NK-92 (cell line): ENCODE results near the gene LIN7B.
"Not testable (repeated sequence)": the region's sequence is repeated elsewhere in the genome, so short reads cannot be mapped to it uniquely, and the experiment has no call there.

Source experiments
- DNase-seq: peaks from one replicate; lab custom pipeline; 2025; ENCODE audit not compliant: unreplicated experiment; lab: John Stamatoyannopoulos, UW

Gene LIN7B, protein sequence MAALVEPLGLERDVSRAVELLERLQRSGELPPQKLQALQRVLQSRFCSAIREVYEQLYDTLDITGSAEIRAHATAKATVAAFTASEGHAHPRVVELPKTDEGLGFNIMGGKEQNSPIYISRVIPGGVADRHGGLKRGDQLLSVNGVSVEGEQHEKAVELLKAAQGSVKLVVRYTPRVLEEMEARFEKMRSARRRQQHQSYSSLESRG

DNA sequence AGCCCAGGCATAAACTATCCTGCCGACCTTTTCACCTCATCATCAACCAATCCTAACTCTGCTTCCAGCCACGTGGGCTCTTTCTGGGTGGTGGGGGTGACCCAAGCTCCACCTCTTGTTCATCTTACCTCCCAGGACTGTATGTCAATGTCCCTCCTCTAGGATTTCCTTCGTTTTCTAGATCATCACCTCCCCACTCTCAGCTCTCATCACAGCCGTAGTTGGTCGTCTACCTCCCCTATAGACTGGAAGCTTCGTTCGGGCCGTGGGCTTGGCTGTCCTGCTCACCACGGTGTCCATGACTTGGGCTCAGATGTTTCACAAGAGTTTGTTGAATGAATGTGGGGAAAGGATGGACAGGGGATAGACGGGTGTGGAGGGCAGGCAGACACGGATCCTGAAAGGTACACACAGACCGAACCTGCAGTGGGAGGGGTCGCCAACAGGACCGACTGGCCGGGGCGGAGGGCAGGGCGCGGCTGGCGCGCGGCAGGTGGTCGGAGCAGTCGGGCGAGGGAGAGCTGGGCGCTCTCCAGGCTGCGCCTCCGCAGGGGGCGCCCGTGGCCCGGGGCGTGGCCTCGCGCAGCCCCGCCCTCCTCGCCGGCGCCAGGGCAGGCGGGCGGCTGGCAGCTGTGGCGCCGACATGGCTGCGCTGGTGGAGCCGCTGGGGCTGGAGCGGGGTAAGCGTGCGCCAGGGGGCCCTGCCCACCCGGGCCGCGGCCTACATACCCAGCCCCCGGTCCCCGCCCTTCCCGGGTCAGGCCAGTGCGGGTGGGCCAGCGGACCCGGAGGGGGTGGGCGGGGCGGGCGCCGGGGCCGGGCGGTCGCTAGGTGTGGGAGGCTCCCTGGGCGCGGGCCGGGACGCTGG, at the start of gene LIN7B:
Gene LIN7B (plus strand): TSS at position 609 of the 868 bp plus-strand sequence. CDS start 35 bp downstream, at position 644.
- no peak for DNase-seq

DNA sequence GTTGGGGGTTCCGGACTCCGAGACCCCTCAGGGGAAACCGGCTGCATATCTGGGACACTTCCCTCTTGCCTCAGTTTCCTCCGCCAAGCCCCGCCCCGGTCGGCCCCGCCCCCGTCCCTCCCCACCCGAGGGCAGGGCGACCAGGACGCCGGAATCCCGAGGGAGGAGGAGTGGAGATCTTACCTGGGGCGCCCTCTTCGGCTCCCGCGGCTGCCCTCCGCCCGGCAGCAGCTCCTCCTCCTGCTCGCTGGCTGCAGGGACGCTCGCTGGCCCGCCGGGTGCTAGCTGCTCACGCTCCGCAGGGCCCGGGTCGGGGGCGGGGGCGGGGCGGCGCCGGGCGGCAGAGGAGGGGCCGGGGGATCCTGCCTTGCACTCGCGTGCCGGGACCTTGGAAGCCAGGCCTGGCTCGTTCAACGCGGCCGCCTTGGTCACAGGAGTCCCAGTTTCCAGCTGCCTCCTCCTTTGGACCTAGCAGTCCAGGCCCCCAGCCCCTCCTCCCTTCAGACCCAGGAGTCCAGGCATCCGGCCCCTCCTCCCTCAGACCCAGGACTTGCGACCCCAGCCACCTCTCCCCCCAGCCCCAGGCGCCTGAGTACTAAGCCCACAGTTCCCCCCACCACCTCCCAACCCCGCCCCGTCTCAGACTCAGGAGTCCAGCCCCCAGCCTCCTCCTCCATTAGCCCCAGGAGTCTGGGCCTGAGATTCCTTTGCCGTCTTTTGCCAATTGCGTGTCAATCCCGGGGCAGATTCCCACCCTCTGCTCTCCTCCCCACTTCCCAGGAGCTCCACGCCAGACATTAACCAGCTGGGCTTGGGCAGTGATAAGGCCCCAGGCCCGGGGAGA, 49.2 kb upstream of the LIN7B start, which contains the start of gene NTF4:
Gene NTF4 (minus strand): TSS at position 51 of the 844 bp plus-strand sequence. CDS start 2,821 bp downstream, outside the sequence.
- DNase-seq: no peak

DNA sequence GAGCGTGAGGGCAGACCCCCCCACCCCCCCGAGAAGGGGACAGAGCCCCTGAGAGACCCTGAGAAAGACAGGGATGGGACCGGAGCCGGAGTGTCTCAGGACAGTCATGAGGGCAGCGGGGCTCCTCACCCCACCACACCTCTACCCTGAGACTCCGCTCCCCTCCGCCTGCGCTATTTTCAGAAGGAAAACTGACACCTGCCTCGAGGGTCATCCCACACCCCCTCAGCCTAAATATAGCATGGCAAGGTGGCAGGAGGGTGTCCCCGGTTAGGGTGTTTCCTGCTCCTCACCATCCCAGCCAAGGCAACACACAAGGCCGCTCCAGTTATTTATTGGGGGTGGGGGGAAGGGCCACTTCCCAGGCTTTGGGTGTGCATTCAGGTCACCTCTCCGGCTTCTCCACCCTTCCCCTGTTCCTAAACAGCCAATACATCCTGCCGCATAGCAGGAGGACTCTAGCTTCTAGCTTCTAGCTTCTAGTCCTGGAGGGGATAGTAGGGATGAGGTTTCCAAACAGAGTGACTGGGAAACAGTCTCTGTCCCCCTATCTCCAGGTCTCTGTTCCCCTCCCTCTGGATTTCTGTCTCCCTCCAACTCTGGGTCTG, 48.2 kb upstream of the LIN7B start:
- no peak for DNase-seq

GRCh38 chr19:49067554-49067953, 46.6 kb upstream of the LIN7B start:
- DNase-seq: no peak

DNA sequence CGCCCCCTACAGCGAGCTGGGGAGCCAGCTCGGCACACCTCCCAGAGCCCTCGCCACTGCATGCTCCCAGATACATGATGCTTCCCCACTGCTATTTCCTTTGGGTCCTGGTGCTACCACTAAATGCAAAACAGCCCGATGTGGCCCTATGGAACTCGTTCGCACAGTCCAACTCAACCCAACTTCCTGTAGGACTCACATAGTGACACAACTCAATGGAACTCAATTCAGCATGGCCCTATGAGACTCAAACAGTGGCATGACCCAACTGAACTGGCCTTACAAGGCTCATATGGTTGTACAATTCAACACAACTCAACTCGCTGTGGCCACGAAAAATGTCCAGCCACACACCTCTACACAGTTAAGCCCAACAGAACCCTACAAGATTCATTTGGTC, 45.1 kb upstream of the LIN7B start:
- DNase-seq: no peak

DNA sequence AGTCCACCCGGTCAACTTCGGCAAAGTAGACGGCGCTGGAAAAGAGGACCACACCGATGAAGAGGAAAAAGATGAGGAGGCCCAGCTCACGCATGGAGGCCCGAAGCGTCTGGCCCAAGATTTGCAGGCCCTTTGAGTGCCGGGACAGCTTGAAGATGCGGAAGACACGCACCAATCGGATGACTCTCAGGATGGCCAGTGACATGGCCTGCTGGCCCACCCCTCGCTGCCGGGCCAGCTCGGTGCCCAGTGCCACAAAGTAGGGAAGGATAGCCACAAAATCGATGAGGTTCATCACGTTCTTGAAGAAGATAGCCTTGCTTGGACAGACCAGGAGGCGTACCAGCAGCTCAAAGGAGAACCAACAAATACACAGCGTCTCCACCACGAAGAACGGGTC, 43.8 kb upstream of the LIN7B start:
- DNase-seq: no peak

- no peak for DNase-seq
These were observed 42.2 kb upstream of the LIN7B start for GRCh38 chr19:49071860-49072547.

GRCh38 chr19:49073514-49074378, 40.4 kb upstream of the LIN7B start:
- no peak for DNase-seq

- DNase-seq: not testable (repeated sequence)
These were observed 39.3 kb upstream of the LIN7B start for GRCh38 chr19:49074869-49075268.

DNA sequence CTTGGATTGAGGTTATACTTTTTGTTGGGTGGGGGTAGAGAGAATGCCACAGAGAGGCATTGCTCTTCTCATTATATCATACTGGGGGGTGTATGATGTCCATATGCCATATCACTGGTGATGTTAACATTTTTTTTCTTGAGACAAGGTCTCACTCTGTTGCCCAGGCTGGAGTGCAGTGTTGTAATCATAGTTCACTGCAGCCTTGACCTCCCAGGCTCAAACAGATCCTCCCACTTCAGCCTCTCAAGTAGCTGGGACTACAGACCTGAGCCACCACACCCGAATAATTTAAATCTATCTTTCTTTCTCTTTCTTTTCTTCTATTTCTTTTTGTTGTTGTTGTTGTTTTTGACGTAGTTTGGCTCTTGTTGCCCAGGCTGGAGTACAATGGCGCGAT, 33.8 kb upstream of the LIN7B start:
- no peak for DNase-seq

- no peak for DNase-seq
These were observed 32.9 kb upstream of the LIN7B start for GRCh38 chr19:49081273-49081672.

DNA sequence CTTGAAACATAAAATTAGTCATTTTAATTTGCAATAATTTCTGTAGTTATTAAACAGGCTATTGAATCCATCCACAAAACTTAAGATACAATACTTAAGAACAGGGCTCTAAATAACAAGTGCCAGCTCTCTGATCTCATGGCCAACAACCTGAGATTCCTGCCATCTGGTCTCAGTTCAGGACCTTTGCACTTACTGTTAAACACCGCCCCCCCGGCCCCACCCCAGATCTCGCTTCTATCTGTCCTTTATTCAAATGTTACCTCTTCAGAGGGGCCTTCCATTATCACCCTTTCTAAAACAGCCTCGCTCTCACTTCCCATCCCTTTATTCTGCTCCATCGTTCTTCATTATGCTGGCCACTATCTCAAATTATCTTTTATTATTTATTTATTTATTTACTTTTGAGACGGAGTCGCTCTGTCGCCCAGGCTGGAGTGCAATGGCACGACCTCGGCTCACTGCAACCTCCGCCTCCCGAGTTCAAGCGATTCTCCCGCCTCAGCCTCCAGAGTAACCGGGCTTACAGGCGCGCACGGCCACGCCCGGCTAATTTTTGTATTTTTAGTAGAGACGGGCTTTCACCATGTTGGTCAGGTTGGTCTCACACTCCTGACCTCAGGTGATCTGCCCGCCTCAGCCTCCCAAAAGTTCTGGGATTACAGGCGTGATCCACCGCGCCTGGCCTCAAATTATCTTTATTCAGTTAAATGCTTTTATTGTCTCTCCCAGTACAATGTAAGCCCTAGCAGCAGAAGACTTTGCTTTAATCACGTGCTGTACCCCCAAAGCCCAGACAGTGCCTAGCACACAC, 29.8 kb upstream of the LIN7B start:
- no peak for DNase-seq

DNA sequence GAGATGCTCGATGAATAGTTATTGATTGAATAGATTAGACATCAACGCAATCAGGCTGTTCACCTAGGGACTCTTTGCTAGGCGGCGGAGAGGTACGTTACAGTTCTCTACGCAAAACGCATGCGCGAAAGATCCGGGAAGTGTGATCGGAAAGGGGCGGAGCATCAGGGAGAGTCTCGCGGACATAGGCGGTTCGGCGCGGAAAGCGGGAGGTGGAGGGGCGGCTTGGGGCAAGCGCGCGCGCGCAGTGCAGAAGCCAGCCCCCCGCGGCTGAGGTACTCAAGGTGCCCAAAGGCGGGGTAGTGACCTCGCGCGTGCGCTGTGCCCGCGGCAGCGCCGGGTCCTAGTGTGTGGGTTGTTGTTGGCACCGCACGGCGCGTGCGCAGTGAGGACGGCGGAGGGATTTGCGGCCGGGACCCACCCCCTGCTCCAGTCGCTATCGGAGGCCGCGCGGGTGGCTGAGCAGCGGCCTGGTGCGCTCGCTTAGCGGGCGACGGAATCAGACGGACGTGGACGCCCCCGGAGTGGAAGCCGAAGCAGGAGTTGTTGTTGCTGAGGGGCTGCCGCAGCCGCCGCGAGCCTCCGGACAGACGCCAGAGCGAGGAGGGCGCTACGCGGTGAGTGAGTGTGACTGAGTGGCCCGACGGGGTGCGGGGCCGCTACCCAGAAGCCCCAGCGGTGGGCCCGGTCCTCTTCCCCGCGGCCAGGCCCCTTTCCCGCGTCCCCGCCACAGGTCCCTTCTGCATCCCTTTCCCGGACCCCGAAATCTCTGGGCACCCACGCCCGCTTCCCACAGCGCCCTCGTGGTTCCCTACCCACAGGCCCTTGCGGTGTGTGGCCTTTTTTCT, 28.9 kb upstream of the LIN7B start, which contains the start of gene SNRNP70:
Gene SNRNP70 (plus strand): TSS at position 432 of the 848 bp plus-strand sequence. CDS start 964 bp downstream, outside the sequence.
- peak; percentile 92 for DNase-seq

- no peak for DNase-seq
These were observed 28.3 kb upstream of the LIN7B start for GRCh38 chr19:49085868-49086232.

- no peak for DNase-seq
These were observed 27.9 kb upstream of the LIN7B start for GRCh38 chr19:49086296-49086695.

DNA sequence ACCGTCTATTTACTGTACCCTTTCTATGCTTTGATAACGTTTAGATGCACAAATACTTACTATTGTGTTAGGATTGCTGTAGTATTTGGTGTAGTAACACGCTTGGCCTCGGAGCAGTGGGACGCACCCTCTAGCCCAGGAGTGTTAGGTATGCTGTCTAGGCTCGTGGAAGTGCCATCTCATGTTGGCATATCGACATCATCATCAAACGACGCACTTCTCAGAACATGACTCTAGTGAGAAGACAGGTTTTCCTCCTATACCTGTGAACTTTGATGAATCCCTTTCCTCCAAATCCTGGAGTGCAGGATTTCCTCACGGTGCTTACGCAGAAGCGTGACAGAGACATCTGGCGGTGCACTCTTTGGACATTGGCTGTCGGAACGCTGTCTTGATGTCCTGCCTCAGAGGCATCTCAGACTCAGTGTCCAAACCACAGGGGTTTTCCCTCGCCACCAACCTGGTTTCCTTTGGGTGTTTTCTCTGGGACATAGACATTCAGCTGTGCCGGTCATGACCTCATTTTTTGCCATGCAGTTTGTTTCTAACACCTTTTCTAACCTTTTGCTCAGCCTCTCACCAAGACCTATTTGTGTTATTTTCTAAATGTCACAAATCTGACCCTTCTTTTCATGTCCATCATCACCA, 22.7 kb upstream of the LIN7B start:
- DNase-seq: no peak

DNA sequence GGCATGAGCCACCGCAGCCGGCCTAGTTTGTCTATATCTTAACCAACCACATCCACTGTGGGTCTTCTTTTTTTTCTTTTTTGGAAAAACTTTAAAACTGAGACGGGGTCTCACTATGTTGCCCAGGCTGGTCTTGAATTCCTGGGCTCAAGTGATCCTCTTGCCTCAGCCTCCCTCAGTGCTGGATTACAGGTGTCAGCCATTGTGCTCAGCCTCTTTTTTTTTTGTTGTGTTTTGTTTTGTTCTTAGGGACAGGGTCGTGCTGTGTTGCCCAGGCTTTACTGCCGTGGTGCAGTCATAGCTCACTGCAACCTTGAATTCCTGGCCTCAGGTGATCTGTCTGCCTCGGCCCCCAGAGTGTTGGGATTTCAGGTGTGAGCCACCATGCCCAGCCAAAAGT, 21.5 kb upstream of the LIN7B start:
- no peak for DNase-seq
